NCI-H345 treated with DMSO at 0.1 percent for 48 hours (cell line): ENCODE data around the gene WNT2.
"Not testable (repeated sequence)": the region's sequence is repeated elsewhere in the genome, so short reads cannot be mapped to it uniquely, and the experiment has no call there.

Experiments
- DNase-seq: peaks from one replicate; lab custom pipeline; 2025; ENCODE audit not compliant: unreplicated experiment; lab: John Stamatoyannopoulos, UW

Gene WNT2

DNA sequence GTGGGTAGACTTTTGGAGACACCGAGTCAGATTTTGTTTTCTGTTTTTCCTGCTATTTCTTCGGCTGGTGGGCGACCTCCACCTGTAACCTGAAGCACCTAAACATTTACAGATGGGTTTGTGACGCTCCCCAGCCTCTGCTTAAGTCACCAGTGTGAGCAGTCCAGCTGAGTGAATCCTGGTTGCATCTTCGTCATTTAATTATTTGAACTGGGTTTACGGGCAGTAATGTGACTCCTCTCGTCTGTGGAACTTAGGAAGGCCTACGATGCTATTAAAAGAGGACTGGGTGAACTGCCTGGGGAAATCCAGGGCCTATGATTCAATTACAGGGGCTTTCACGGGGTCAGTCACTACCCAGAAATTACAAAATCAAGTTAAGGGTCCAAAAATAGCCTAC is 52.5 kb downstream of the WNT2 start:
- DNase-seq = no peak

DNA sequence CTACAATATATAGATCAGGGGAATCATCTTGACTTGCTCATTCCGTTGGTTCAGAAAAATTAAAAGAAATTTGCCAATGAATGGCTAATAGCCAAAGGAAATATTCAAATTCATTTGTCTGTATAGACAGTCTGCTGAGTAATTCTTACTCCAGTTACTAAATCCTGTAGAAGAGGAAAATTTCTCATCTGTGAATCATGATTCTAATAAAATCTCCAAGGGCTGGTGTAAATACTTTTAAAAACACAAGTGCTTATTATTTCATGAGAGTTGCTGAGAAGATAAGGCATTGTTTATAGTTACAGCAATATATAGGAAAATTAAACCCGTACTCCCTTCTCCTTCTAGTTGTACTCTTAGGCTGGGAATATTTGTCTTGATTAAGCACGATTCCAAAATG is 53.0 kb downstream of the WNT2 start:
- DNase-seq = no peak

DNA sequence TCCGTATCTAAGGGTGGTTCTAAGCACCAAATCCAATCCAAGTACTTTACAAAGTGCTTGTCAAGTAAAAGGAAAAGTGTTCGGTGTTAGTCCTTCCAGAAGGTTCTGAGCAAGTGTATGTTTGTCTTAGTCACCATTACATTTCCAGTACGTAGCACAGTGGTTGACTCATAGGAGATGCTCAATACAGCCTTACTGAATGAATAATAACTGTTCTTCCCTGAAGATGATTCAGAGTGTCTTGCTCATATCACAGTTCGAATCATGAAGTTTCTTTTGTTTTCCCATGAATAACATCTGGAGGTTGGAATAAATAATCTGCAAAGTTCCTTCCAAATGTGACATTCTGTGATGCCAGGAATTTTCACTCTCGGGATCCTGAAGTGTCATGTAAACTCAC is 53.4 kb downstream of the WNT2 start:
- DNase-seq = no peak

DNA sequence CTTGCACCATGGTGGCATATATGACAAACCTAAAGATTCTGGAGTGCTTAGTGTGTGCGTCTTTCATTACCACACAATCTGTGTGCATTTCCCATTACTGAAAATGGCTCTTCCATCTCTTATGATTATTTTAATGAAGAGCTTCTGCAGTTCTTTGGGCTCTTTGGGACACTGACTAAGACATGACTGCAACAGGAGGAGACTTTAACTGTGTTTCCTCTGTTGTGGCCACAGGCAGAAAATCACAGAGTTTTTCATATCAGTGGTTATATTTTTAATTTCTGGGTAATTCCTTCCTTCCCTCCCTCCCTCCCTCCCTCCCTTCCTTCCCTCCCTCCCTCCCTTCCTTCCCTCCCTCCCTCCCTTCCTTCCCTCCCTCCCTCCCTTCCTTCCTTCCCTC is 58.1 kb downstream of the WNT2 start:
- no peak for DNase-seq

DNA sequence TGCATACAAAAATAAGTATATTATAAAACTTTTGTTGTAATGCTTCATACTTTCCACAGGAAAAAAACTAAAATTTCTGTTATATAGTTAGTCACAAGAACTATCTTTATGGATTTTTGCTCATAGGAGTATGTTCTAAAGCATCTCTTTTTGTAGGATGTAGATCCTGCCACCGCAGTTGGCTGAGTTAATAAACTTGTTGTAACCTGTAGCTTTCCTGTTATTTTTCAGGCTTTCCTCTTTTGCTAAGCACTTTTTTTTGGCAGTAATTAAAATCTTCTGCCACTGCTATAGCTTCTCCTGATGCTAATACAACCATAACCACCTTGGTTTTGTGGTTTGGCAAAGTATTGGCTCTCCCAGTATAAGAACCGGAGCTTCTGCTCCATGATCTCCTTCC is 60.3 kb downstream of the WNT2 start:
- no peak for DNase-seq

DNA sequence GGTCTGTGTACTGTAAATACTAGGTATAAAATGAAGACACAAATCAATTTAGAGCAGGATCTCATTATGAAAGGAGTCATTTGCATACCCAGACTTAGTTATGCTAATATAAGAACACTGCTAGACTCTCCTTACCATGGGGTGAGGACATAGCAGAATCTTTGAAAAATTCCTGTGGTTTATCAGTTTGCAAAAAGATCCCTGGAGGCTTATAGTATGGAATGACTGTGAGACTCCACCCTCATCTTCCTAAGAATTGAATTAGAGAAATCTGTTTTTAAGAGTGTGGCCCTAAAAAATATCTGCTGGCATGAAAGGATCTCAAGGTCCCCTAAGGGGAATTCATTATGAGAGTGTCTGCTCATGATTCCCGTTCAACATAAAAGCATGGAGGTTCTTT is 63.2 kb downstream of the WNT2 start:
- no peak for DNase-seq

DNA sequence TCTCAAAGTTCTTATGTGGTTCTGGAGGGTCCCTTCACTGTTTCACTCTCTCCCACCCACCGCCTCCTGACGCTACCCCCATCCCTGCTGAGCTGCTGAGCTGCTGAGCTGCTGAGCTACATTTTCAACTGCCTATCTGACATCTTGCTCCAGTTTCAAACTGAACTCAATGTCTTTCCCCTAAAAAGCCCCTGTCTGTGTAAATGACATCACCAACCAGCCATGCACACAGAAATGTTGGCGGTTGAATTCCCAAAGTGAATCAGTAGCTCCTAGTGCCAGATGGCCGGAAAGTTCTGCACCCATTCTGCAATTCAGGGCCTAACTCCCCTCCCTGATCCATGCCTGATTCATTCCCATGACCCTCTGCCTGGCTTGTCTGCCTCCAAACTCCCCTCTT is 71.2 kb downstream of the WNT2 start:
- no peak for DNase-seq

DNA sequence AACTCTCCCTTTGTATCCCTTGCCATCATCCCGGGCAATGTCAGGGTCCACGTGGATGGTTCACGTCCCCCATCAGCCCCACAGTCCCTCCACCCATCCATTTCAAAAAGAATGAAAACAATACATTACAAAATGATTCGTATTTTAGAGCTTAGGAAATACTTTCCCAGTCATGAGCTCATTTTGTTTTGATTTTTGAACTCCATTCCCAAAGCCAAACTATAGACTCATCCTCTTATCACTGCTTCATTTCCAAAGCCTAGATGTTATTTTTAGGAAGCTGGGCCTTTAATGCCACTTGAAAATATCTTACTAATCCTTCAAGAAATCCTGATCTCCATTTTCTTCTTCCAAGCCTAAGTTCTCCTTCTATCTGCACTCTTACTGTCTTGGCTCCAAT is 72.1 kb downstream of the WNT2 start:
- DNase-seq = no peak

DNA sequence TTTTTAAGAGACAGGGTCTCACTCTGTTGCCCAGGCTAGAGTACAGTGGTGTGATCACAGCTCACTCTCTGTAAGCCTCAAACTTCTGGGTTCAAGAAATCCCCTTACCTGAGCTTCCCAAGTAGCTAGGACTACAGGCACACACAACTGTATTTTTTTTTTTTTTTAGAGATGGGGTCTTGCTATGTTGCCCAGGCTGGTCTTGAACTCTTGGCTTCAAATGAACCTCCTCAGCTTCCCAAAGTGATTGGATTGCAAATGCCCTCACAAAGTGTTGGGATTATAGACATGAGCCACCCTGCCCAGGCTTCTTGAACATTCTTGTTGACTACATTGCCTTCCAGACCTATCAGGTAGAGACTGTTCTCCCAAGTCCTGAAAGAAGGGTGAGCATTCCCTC is 72.6 kb downstream of the WNT2 start:
- DNase-seq = no peak

DNA sequence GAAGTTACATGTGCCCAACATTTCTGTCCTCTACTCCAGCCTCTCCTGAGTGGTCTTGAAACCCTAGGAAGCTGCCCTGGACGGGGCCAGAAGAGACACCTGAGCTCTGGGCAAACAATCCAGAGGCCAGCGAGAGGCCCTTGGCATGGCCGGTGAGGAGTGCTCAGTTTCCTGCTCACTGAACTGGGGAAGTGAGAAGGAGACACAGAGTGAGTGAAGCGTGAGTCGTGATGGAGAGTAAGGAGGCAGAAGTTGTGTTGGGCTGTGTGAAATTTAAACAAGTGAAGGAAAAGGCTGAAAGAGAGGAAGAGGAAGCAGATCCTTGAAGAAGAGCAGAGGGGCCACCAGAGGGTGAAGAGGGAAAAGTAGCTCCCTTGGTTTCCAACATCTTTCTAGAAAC is 73.2 kb downstream of the WNT2 start:
- DNase-seq = no peak

DNA sequence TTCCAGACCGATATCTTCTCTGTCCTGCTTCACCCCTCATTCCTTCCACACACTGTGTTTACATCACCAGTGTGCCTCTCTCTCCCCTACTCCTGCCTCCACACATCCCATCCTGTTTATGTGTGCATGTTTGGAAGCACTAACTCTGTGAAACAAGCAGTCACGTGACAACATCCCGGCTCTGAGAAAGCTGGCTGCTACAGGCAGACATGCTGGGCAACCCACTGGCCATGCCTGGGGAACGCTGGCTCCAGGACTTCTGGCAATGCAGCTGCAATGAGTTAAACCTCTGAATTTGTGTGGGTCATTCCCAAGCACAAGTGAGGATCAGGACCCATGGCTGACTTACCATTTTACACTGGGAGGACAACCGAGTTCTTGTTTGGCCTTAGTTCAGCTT is 74.0 kb downstream of the WNT2 start:
- no peak for DNase-seq

DNA sequence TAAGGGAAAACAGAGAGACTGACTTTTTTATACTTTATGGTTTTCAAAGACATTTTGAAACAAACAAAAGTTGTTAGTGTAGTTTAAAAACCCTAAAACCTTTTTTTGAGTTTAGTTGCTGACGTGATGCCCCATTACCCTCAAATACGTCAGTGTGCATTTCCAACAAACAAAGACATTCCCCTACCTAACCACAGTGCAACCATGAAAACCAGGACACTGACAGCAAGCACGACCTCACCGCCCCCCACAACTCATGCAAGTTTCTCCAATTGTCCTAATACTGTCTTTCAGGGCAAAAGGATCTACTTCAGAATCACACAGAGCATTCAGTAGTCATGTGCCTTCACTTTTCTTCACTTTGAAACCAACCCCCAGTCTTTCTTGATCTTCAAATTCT is 75.0 kb downstream of the WNT2 start:
- no peak for DNase-seq

DNA sequence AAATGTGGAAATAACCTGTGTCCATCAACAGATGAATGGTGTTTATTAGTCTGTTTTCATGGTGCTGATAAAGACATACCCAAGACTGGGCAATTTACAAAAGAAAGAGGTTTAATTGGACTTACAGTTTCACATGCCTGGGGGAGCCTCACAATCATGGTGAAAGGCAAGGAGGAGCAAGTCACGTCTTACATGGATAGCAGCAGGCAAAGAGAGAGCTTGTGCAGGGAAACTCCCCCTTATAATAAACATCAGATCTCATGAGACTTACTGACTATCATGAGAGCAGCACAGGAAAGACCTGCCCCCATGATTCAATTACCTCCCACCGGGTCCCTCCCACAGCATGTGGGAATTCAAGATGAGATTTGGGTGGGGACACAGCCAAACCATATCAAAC is 77.2 kb downstream of the WNT2 start:
- not testable (repeated sequence) for DNase-seq

DNA sequence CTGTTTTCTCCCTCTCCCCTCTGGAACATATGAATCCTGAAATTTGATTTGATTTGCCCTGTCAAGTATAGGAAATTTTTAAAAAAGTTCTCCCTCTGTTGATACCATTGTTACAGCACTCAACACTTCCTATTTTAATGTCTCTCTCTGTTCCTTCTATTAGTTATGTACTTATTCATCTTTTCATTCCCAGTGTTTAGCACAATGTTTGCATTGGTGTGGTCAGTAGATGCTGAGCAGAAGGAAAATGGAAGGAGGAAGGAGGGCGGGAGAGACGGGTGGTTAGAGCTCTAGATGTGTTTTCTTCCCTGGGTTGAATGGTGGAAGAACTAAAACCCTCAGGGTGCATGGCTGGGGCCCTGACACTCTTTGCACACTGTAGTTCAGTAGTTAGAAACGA is 79.5 kb downstream of the WNT2 start:
- DNase-seq = no peak

DNA sequence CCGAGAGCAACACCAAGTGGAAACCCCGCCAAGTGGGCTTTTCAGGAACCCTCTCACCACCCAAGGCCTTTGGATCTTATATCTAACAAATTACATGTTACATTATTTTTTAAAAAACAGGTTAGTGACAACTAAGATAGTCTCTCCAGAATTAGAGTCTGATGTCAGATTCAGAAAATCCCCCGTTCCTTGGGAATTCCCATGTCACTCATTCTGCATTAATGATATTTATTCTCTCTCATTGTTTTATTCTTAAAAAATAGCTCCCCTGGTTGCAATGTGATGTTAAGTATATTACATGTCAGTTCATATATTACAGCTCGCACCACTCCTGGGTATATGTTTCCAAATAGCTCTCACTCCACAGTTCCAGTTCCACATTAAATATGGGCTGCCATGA is 81.8 kb downstream of the WNT2 start:
- DNase-seq = no peak

DNA sequence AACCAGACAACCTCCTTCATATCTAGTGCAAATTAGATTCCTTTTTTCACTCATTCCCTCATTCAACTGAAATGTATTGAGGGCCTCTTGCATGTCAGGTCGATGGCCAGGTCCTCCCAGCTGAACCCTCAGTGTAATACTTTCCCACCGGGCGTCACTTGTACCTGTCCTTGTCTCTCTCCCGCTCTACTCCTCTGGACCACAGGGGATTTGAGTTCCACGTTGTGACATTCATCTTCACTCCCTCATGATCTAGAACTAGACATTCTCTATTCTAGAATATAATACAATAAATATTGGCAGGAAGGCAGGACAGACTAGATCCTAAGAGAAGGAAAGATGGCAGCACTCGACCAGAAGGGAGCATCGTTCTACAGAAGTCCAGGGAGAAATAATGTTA is 83.9 kb downstream of the WNT2 start:
- DNase-seq = no peak

DNA sequence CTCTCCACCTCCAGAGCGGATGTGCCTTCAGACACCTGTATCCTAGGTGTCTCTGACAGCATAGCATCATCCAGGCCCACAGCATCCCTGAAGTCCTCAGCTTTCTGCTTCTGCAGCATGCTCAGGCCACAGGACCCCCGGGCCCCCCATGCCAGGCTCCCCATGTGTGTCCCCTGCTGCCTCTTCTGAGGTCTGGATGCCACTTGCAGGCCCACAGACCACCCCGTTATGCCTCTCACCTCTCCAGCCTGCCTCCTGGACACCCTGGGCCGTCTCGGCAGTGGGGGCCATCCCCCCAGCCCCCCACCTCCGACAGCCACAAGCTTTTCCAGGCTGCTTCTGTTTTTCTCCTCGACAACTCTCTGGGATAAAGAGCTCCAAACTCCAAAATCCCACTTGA is 84.4 kb downstream of the WNT2 start:
- DNase-seq = no peak

DNA sequence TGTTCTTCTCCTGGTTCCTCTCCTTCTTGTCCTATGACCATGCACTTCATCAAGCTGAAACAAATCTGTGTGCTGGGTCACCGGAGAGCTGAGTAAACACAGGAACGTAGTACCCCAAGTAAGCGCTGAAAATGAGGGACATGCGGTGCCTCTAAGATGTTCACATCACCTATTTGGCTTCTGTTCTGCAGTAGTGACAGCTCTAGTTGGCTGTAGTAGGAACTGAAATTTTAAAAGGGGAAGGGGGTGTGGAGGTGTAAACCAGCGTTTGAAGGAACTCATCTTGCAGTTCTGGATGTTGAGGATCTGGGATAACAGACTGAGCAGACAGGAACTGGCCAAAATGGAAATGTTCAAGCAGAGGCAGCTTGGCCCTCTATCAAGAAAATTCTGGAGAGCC is 85.2 kb downstream of the WNT2 start:
- DNase-seq = no peak

DNA sequence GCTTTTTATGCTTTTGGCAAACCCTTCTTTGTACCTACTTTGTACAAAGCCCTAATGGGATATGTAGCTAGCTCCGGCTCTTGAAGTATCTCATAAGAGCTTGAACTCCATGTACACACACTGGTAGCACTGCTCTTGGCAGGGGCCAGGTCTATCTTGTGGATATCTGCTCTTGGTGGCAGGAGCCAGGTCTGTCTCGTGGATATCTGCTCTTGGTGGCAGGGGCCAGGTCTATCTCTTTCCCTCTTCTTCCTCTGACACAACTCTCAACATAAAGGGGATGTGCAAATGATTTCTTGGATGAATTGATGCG is 91.9 kb downstream of the WNT2 start:
- no peak for DNase-seq

DNA sequence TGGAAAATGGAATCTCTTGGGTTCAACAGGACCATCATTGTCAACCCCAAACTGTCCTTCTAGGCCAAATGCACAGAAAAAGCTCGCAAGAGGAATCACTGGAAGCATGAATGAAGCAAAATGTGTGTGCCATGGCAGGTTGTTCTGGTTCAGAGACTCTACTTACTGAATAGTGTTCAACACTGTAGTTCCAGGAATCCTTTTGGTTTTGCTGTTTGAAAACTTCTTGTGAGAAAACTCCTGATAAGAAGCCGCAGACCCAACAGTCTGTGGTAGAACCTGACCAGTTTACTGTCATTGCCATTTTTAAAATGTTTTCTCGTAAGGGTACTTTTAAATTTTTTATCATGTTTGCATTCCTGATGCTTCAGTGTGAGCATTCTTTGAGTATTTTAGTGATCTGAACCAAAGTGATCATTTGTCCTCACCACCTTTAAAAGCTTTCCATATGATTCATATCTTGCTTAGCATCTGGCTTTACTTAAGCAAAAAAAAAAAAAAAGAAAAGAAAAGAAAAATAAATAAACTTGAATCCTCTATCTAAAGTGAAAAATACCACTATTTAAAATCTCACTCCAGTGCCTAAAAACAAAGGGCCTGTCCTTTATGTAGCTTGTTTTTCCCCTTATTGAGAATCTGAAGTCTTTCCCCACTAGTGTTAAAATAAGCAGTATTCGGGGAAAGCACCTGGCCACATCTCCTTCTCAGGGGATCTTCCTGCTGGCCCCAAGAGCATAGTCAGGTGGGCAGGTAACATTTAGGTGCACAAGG is 92.4 kb downstream of the WNT2 start:
- no peak for DNase-seq

DNA sequence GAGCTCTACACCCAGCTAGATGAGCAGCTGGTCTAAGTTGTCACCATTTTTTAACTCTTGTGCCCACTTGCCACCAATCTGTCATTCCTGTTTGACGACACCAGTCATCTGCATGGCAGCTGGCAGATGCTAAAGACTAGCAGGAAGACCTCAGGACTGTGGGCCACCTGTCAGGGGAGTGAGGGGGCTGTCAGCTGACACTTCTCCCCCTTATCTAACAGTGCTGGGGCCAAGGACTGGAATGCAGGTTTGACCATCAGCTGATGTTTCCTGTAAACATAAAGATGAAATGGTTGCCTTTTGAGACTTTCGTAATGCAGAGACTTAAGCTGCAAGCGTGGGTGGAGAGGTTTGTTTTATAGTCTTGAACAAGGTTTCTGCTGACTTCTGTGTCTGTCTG is 93.5 kb downstream of the WNT2 start:
- no peak for DNase-seq

DNA sequence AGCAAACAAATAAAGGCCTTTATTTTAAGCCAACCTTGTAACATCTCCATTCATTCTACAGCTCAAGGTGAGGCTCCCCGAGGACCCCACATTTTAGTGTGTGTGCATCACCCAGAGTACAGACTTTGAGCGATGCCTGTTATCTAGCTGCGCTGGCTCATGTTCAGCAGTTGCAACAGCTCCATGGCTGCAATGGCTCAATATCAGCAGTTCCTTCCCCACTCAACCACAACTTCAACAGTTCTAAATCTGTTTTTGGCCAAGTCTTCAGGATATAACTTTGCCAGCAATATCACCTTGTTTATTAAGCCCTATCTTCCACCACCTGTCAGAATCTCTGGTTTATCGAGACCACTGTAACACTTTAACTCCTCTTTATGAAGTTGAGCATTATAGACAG is 95.8 kb downstream of the WNT2 start:
- DNase-seq = no peak

DNA sequence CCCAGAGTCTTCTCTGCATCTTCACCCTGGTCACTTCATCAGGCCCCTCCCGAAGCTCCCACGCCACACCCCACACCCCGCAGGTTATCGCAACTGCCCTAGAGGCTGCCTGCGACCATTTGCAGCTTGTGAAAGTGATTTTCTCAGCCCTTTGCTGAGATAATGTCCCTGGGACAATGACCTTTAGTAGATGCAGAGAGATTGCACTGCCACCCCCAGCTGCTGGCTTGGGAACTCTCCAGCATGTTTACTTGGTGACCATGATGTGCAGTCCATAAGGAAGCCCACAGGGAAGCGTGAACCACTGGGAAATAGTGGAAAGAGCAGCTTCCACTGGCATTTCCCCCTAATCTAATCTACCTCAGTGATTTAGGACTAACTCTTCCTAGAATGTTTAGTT is 97.3 kb downstream of the WNT2 start:
- no peak for DNase-seq
